Endothelial cell of umbilical vein (primary cell): ENCODE data around the gene CPNE1. TPM values are rescaled to one million over a fixed set of nuclear protein-coding genes. Genes with fewer than 3 reads are reported as not detected.

Experiments used
- BruUV-seq: library from RNA; stranded (reverse); fragments of 400-500 nt; replicated peaks from 2 replicates; lab custom pipeline; 2021; lab: Mats Ljungman, UMichigan
- CTCF ChIA-PET: fragments of 300-600, 350-600 bp; sonication (Branson Sonifier 250); formaldehyde crosslinking; loops from one replicate; lab custom pipeline; 2021; ENCODE audit warnings: antibody characterized with exemption, inconsistent platforms; lab: Charles Lee
- POLR2A ChIA-PET: fragments of 300-600, 350-600 bp; sonication (Branson Sonifier 250); formaldehyde crosslinking; loops from one replicate; lab custom pipeline; 2021; ENCODE audit warnings: antibody characterized with exemption, inconsistent platforms; lab: Charles Lee
- DNase-seq: peaks from one replicate; pipeline ENCODE4 v3.0.0-alpha.2; 2011; ENCODE audit warnings: low read depth, low spot score
- FAIRE-seq: peaks from 2 replicates; lab custom pipeline; 2011; peaks lifted over from hg19 to GRCh38; lab: Jason Lieb, UNC
- H2AFZ ChIP-seq: 2 replicates; pipeline ENCODE4 v1.6.0; 2012; ENCODE audit warnings: low read depth, low read length, control low read depth, inconsistent platforms
- H3K27ac ChIP-seq: 2 replicates; pipeline ENCODE4 v1.5.1; 2011; ENCODE audit warnings: low read depth, mild to moderate bottlenecking, control low read depth, low read length, moderate library complexity; ENCODE audit not compliant: insufficient read depth
- H3K27me3 ChIP-seq, 2 experiments: 2 replicates each; pipeline versions ENCODE4 v1.6.0 to v1.6.1; 2011; ENCODE audit warnings: low read length in 2 of 2, mixed read lengths in 1 of 2; ENCODE audit not compliant: control insufficient read depth in 2 of 2, insufficient read depth in 2 of 2
- H3K36me3 ChIP-seq, 2 experiments: 2 replicates in 1 of 2; 3 replicates in 1 of 2; pipeline ENCODE4 v1.5.1; 2011; ENCODE audit warnings: low read length in 2 of 2, mild to moderate bottlenecking in 1 of 2, moderate library complexity in 1 of 2; ENCODE audit not compliant: control insufficient read depth in 2 of 2, insufficient read depth in 2 of 2; ENCODE audit errors: extremely low read depth in 1 of 2
- H3K4me1 ChIP-seq: 3 replicates; pipeline ENCODE4 v1.5.1; 2011; ENCODE audit warnings: mild to moderate bottlenecking, low read length; ENCODE audit not compliant: control insufficient read depth, insufficient read depth; ENCODE audit errors: extremely low read depth
- H3K4me2 ChIP-seq: 2 replicates; pipeline ENCODE4 v1.6.1; 2011; ENCODE audit warnings: low read length, control low read depth, mixed read lengths; ENCODE audit not compliant: insufficient read depth
- H3K4me3 ChIP-seq, 3 experiments: fragments of 200-600 bp in 1 of 3; sonication (generic), shearing (Covaris generic) in 1 of 3; replicated peaks in 1 of 3; 2 replicates each; pipeline ENCODE4 v1.5.1; 2011 to 2016; ENCODE audit warnings: control low read depth in 3 of 3, low read length in 3 of 3, mild to moderate bottlenecking in 2 of 3, inconsistent platforms in 1 of 3, low read depth in 1 of 3, moderate library complexity in 1 of 3; ENCODE audit not compliant: insufficient read depth in 1 of 3
- H3K79me2 ChIP-seq: 2 replicates; pipeline ENCODE4 v1.6.0; 2012; ENCODE audit warnings: low read length, inconsistent platforms; ENCODE audit not compliant: control insufficient read depth, insufficient read depth
- H3K9ac ChIP-seq: replicated peaks from 2 replicates; pipeline ENCODE3; 2011; ENCODE audit warnings: low read length, control low read depth; ENCODE audit not compliant: insufficient read depth; ENCODE audit errors: extremely low read depth
- H3K9me1 ChIP-seq: replicated peaks from 3 replicates; pipeline ENCODE4 v1.6.0; 2011; ENCODE audit warnings: mild to moderate bottlenecking, low read length; ENCODE audit not compliant: control insufficient read depth, insufficient read depth; ENCODE audit errors: extremely low read depth
- H3K9me3 ChIP-seq: replicated peaks from 2 replicates; pipeline ENCODE4 v1.5.1; 2012; ENCODE audit warnings: low read length, inconsistent platforms; ENCODE audit not compliant: control insufficient read depth, insufficient read depth
- H4K20me1 ChIP-seq: replicated peaks from 2 replicates; pipeline ENCODE3; 2011; ENCODE audit warnings: mild to moderate bottlenecking, low read length; ENCODE audit not compliant: control insufficient read depth, insufficient read depth; ENCODE audit errors: extremely low read depth
- CTCF ChIP-seq, 2 donors: IDR thresholded peaks; 1 replicate in 1 of 2; 2 replicates in 1 of 2; pipeline ENCODE4 v1.5.1; 2011; ENCODE audit warnings: low read length in 2 of 2, mild to moderate bottlenecking in 2 of 2, moderate library complexity in 2 of 2, control low read depth in 1 of 2, inconsistent platforms in 1 of 2, low read depth in 1 of 2; ENCODE audit not compliant: insufficient read depth in 1 of 2; ENCODE audit errors: extremely low read depth in 1 of 2
- EZH2 ChIP-seq: IDR thresholded peaks from 2 replicates; pipeline ENCODE4 v1.6.1; 2012; ENCODE audit warnings: borderline replicate concordance, low read depth, mild to moderate bottlenecking, moderate library complexity, low read length, inconsistent platforms; ENCODE audit not compliant: severe bottlenecking
- FOS ChIP-seq: IDR thresholded peaks from 2 replicates; pipeline ENCODE4 v1.6.1; 2011; ENCODE audit warnings: mild to moderate bottlenecking, low read length, moderate library complexity, borderline replicate concordance; ENCODE audit not compliant: insufficient read depth
- GATA2 ChIP-seq: IDR thresholded peaks from 2 replicates; pipeline ENCODE4 v1.7.0; 2011; ENCODE audit warnings: low read depth, mild to moderate bottlenecking, moderate library complexity, mixed read lengths, low read length; ENCODE audit not compliant: insufficient read length, insufficient read depth
- JUN ChIP-seq: IDR thresholded peaks from 2 replicates; pipeline ENCODE4 v1.6.1; 2011; ENCODE audit warnings: borderline replicate concordance, low read depth; ENCODE audit not compliant: insufficient read length, insufficient read depth
- MAX ChIP-seq: IDR thresholded peaks from 2 replicates; pipeline ENCODE4 v1.6.1; 2011; ENCODE audit not compliant: insufficient read depth, insufficient read length
- MYC ChIP-seq: IDR thresholded peaks from one replicate; pipeline ENCODE4 v1.6.1; 2011; ENCODE audit warnings: mild to moderate bottlenecking, low read depth, low read length
- POLR2A ChIP-seq: IDR thresholded peaks from 2 replicates; pipeline ENCODE4 v1.6.1; 2012; ENCODE audit warnings: low read depth, mild to moderate bottlenecking, control low read depth, low read length
- POLR2AphosphoS5 ChIP-seq: IDR thresholded peaks from 2 replicates; pipeline ENCODE4 v1.6.1; 2012; ENCODE audit warnings: low read depth, mild to moderate bottlenecking, control low read depth, low read length, moderate library complexity; ENCODE audit not compliant: insufficient read depth
- dilution Hi-C: fragments of 300-500 bp; cut with MboI; formaldehyde crosslinking; loops from one replicate; pipeline ENCODE4 v1.15.0; 2019; ENCODE audit warnings: low sequenced_read_pairs; ENCODE audit not compliant: extremely low pct_ligation_motif_present
- intact Hi-C: fragments of 100-400 bp; cut with micrococcal nuclease; formaldehyde crosslinking; loops from one replicate; pipeline ENCODE4 v1.10.0; 2022
- polyA plus RNA-seq, 4 experiments: library from polyadenylated mRNA; depleted of rRNA in 3 of 4; stranded (reverse) in 3 of 4; unstranded in 1 of 4; fragments of >200 nt; gene quantifications; 2 replicates each; pipeline versions ENCODE4 v1.2.1 to v1.2.3, GENCODE V29; 2011 to 2012; ENCODE audit warnings: missing spikeins in 1 of 4
- total RNA-seq: library from RNA; stranded (reverse); gene quantifications from 2 replicates; pipeline ENCODE4 v1.2.3, GENCODE V29; 2021

The CPNE1 gene
- total and polyA plus RNA-seq, 2 donors (not counting 3 experiments of a cell fraction or from before 2014, with no cell fraction given): 244 to 316 TPM

GRCh38 chr20:35607003-35607735 lies 57.5 kb downstream of the CPNE1 start:
- H3K9me1 ChIP-seq: no peaks in the 10 kb centered on the region
- no peaks in the 10 kb centered on the region for H4K20me1 ChIP-seq
- TF ChIP-seq FOS (no peak), POLR2A (no peak), MYC (no peak), EZH2 (no peak), JUN (no peak), MAX (no peak), POLR2AphosphoS5 (no peak), CTCF (IDR thresholded peaks at IDR 0.05; ENCODE audit: extremely low read depth in 1 of 2, insufficient read depth in 1 of 2, low read depth in 1 of 2, low read length in 2 of 2) (no peak), GATA2 (no peak)
- H2AFZ ChIP-seq: no peak overlapping the region
- DNase-seq (no peak), FAIRE-seq (no peak)
- no peak overlapping the region for H3K4me2 ChIP-seq
- dilution Hi-C loops: no loop called here
- H3K4me3 ChIP-seq: no peak overlapping the region
- H3K27me3 ChIP-seq: no peaks in the 10 kb centered on the region
- H3K36me3 ChIP-seq: no peaks in the 10 kb centered on the region
- no peak overlapping the region for H3K9ac ChIP-seq
- no TSS peak for BruUV-seq
- ChIA-PET CTCF (interaction anchor here (1.6 kb wide), 1 partner anchor 12 kb away, joined by 4 read pairs; no protein-coding TSS in a partner anchor), POLR2A (no interaction called here)
- no peak overlapping the region for H3K27ac ChIP-seq
- no peaks in the 10 kb centered on the region for H3K4me1 ChIP-seq
- H3K79me2 ChIP-seq: no peaks in the 10 kb centered on the region
- no peaks in the 10 kb centered on the region for H3K9me3 ChIP-seq
- intact Hi-C loops: no loop called here
